SK-N-MC (cell line): Measurements from ENCODE around the gene TMEM245.

ENCODE experiments used
- DNase-seq: peaks from one replicate; pipeline ENCODE4 v3.0.0-alpha.2; 2011; ENCODE audit warnings: low read depth, low spot score
- H3K27ac ChIP-seq: fragments of 200-600 bp; sonication (generic); 2 replicates; pipeline ENCODE4 v1.5.1; 2016; ENCODE audit warnings: mixed run types
- H3K36me3 ChIP-seq: fragments of 200-600 bp; sonication (generic); 2 replicates; pipeline ENCODE4 v1.6.1; 2017; ENCODE audit warnings: antibody characterized with exemption, low read length, mixed read lengths; ENCODE audit not compliant: insufficient read depth
- H3K4me3 ChIP-seq: fragments of 200-600 bp; sonication (generic); 2 replicates; pipeline ENCODE4 v1.5.1; 2016
- H3K9ac ChIP-seq: fragments of 200-600 bp; sonication (generic); 2 replicates; pipeline ENCODE4 v1.8.0; 2017; ENCODE audit warnings: mixed run types, mixed read lengths; ENCODE audit not compliant: insufficient read length
- H3K9me3 ChIP-seq: fragments of 200-600 bp; sonication (generic); 2 replicates; pipeline ENCODE4 v1.6.1; 2017; ENCODE audit warnings: low read depth, mild to moderate bottlenecking, antibody characterized with exemption, low read length, moderate library complexity, mixed read lengths
- EZH2 ChIP-seq: fragments of 200-600 bp; sonication (generic); IDR thresholded peaks from one replicate; pipeline ENCODE4 v1.6.1; 2017; ENCODE audit warnings: antibody characterized with exemption
- FOXP2 ChIP-seq: optimal IDR thresholded peaks from 2 replicates; pipeline ENCODE3; 2011; ENCODE audit warnings: mild to moderate bottlenecking, moderate library complexity; ENCODE audit not compliant: insufficient read depth; ENCODE audit errors: extremely low read length, control extremely low read depth
- POLR2AphosphoS5 ChIP-seq: IDR thresholded peaks from 2 replicates; pipeline ENCODE4 v1.6.1; 2012; ENCODE audit warnings: mild to moderate bottlenecking, low read depth, low read length, borderline replicate concordance

Gene TMEM245

DNA sequence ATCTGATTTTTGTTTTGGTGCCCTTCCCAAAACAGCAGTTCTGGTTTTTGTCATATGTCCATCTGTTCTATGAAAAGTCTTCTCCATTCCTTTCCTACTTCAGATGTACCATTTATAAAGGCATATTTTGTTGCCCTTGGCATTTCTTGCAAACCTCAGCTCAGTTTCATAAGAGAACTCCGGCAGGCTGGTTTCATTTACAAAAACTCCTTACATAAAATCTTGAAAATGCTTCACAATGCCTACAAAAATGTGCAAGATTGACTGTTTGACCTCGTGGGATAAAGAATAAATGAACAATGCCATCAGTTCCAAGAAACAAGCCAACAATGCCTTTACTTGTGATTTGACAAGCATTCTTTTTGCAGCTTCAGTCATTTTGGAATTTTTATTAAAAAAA is 67.3 kb downstream of the TMEM245 start:
- Histone ChIP-seq H3K4me3 (no peak overlapping the region), H3K36me3 (peaks cover 78% of the 10 kb centered on the region), H3K9me3 (no peaks in the 10 kb centered on the region), H3K27ac (no peak overlapping the region), H3K9ac (no peak overlapping the region)
- TF ChIP-seq EZH2, result no peak
- no peak for TF ChIP-seq FOXP2
- no peak for TF ChIP-seq POLR2AphosphoS5
- DNase-seq, result no peak

GRCh38 chr9:109051733-109052132 is 68.0 kb downstream of the TMEM245 start:
- Histone ChIP-seq H3K27ac (no peak overlapping the region), H3K36me3 (peaks cover 80% of the 10 kb centered on the region), H3K9me3 (no peaks in the 10 kb centered on the region), H3K4me3 (no peak overlapping the region), H3K9ac (no peak overlapping the region)
- TF ChIP-seq FOXP2 (no peak), EZH2 (no peak), POLR2AphosphoS5 (no peak)
- DNase-seq, result no peak

DNA sequence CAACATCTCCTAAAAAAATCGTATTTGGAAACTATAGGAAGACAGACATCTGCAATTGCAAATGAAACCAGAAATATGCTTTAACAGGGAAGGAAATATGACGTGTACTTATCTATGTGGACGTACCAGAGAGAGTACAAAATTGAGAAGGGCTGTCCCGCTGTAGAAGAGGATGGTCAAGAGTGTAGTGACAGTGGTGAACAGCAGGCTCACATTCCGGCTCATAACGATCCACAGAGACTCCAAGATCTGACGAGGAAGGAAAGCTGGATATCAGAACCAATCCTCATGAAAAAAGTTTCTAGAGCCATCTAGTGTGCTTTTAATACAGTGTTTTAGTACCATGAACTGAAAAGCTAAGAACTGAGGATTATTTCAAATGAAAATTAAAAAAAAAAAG is 69.3 kb downstream of the TMEM245 start:
- TF ChIP-seq EZH2 (no peak), POLR2AphosphoS5 (no peak), FOXP2 (no peak)
- Histone ChIP-seq H3K36me3 (peaks cover 89% of the 10 kb centered on the region), H3K9me3 (no peaks in the 10 kb centered on the region), H3K4me3 (no peak overlapping the region), H3K9ac (no peak overlapping the region), H3K27ac (no peak overlapping the region)
- DNase-seq, result no peak

DNA sequence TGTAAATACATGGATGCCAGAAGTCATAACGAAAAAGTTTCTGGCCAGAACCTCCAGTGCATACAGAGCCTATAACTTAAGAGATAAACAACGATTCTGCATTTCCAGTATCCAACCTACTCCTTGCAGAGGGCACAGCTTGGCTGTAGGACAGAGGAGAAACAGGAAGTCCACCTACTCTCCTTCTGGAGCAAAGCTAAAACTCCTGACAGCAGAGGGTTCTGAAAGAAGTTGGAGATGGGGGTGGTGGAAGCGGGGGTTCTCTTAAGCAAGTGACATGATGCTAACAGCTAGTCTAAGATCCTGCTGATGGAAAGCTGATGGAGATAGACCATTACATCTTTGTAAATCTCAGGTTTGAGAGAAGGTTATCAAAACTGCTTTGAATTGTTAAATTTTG is 70.9 kb downstream of the TMEM245 start:
- no peak overlapping the region for H3K27ac ChIP-seq

DNA sequence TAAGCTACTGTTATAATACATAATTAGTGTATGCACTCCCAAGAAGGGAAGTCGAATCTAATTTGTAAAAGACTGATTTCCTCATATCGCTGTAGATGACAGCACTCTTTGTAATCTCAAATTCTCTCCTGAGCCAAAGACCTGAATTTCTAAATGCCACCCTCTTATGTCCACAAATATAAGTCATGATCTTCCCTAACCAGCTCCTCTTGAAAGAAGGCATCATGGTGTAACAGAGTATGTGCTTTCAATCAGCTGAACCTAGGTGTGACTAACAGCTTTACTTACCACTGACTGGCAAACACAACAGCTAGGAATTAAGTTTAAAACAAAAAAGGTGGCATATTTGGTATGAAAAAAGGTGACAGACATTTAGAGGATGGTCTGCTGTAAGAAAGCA is 72.5 kb downstream of the TMEM245 start:
- H3K9me3 ChIP-seq, result no peaks in the 10 kb centered on the region
- no peak overlapping the region for H3K4me3 ChIP-seq
- H3K36me3 ChIP-seq, result peaks cover 94% of the 10 kb centered on the region
- TF ChIP-seq POLR2AphosphoS5 (no peak), FOXP2 (no peak), EZH2 (no peak)
- no peak overlapping the region for H3K27ac ChIP-seq
- DNase-seq, result no peak
- H3K9ac ChIP-seq, result no peak overlapping the region

More for the DNA sequence above, 70.9 kb downstream of the TMEM245 start:
- Histone ChIP-seq H3K9me3 (no peaks in the 10 kb centered on the region), H3K4me3 (no peak overlapping the region), H3K36me3 (peaks cover 92% of the 10 kb centered on the region), H3K9ac (no peak overlapping the region)
- DNase-seq, result no peak
- TF ChIP-seq EZH2 (no peak), FOXP2 (no peak), POLR2AphosphoS5 (no peak)

DNA sequence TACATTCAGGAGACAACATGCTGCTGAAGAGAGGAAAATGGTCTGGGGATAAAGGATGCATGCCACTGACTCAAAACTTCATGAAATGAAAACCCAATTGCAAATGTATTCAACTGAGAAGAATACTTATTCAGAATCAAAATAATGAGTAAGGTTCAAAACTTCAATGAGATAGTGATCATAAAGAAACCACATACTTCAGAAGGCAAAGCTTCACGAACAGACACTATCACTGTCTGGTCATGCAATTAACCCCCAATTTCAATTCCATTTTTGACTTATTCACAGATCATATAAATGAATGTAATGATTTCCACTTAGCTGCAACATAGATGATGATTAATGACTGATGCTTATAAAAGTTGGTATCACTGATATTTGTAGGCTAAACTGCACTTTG is 73.4 kb downstream of the TMEM245 start:
- DNase-seq, result no peak
- peaks cover 92% of the 10 kb centered on the region for H3K36me3 ChIP-seq

DNA sequence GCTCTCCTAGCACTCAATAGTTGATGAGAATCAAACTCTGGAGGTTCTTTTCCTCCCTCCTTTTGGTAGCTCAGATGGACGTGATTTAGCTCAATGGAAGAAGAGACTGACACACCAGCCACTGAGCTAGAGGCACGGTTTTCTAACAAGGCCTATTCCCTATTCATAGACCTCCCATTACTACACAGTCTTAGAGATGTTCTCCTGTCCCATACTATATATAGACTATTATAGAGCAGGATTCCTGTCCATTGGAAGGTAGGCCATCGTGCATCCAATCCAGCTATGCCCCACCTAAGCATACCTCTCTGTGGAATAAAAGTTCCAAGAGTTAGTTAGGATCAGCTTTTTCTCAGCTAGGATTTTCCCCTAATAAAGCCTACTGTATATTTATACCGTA is 76.2 kb downstream of the TMEM245 start:
- no peaks in the 10 kb centered on the region for H3K9me3 ChIP-seq
- no peak overlapping the region for H3K4me3 ChIP-seq
- DNase-seq, result no peak
- H3K9ac ChIP-seq, result no peak overlapping the region
- TF ChIP-seq FOXP2 (no peak), EZH2 (no peak), POLR2AphosphoS5 (no peak)
- H3K36me3 ChIP-seq, result peaks cover 76% of the 10 kb centered on the region
- no peak overlapping the region for H3K27ac ChIP-seq

More for the DNA sequence above, 73.4 kb downstream of the TMEM245 start:
- no peak for TF ChIP-seq EZH2
- TF ChIP-seq FOXP2, result no peak
- no peak for TF ChIP-seq POLR2AphosphoS5
- no peak overlapping the region for H3K27ac ChIP-seq
- no peaks in the 10 kb centered on the region for H3K9me3 ChIP-seq
- H3K4me3 ChIP-seq, result no peak overlapping the region
- no peak overlapping the region for H3K9ac ChIP-seq

DNA sequence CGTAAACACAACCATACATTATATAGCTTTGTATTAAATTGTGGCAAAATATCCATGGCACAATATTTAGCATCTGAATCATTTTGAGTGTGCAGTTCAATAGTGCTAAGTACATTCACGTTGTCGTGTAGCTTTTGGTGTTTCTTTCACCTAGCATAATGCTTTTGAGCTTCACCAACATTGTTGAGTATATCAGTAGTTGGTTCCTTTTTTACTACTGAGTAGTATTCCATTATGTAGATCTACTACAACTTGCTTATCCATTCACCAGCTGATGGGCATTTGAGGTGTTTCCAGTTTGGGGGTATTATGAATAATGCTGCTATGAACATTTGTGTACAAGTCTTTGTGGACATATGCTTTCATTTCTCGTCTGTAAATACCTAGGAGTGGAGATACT is 79.2 kb downstream of the TMEM245 start:
- Histone ChIP-seq H3K4me3 (no peak overlapping the region), H3K36me3 (peaks cover 70% of the 10 kb centered on the region), H3K9me3 (no peaks in the 10 kb centered on the region), H3K27ac (no peak overlapping the region), H3K9ac (no peak overlapping the region)
- TF ChIP-seq FOXP2, result no peak
- no peak for TF ChIP-seq POLR2AphosphoS5
- no peak for TF ChIP-seq EZH2
- no peak for DNase-seq

DNA sequence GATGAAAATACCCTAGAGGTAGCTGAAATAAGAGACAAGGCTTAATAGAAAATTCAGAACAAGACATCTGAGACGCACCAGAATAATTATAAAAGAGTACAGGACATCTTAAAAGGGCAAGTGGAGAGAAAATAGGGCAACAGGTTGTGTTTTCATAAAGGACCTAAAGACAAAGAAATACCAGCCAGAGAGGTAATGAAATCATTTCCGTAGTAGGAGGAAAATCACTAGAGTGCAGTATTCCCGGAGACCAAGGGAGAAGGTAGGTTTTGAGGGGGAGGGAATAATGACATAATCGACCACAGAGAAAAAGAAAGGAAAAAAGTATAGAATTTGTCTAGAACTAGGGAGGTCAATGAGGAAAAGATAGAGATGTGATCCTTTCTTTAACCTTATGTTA is 80.2 kb downstream of the TMEM245 start:
- no peak for DNase-seq
- TF ChIP-seq POLR2AphosphoS5 (no peak), FOXP2 (no peak), EZH2 (no peak)

More for the DNA sequence above, 80.2 kb downstream of the TMEM245 start:
- peaks cover 60% of the 10 kb centered on the region for H3K36me3 ChIP-seq
- H3K9me3 ChIP-seq, result no peaks in the 10 kb centered on the region
- no peak overlapping the region for H3K27ac ChIP-seq
- H3K9ac ChIP-seq, result no peak overlapping the region
- no peak overlapping the region for H3K4me3 ChIP-seq
